Fibroblast of lung (primary cell): ENCODE results near the gene PSEN1. TPM values are rescaled to one million over a fixed set of nuclear protein-coding genes. Genes with fewer than 3 reads are reported as not detected.

Experiments used
- DNase-seq, 2 donors: peaks; one replicate each; pipeline versions ENCODE4 v3.0.0 to v3.0.0-alpha.2; 2010; ENCODE audit warnings: low read depth in 2 of 2
- H2AFZ ChIP-seq: 2 replicates; pipeline ENCODE4 v1.5.1; 2012; ENCODE audit warnings: low read length, control low read depth, inconsistent platforms
- H3K27ac ChIP-seq: 2 replicates; pipeline ENCODE4 v1.5.1; 2011; ENCODE audit warnings: low read length, control low read depth; ENCODE audit not compliant: insufficient read depth
- H3K27me3 ChIP-seq: 2 replicates; pipeline ENCODE4 v1.5.1; 2011; ENCODE audit warnings: mild to moderate bottlenecking, low read length; ENCODE audit not compliant: control insufficient read depth, insufficient read depth
- H3K36me3 ChIP-seq: 2 replicates; pipeline ENCODE4 v1.5.1; 2011; ENCODE audit warnings: low read length; ENCODE audit not compliant: control insufficient read depth, insufficient read depth
- H3K4me1 ChIP-seq: 2 replicates; pipeline ENCODE4 v1.5.1; 2011; ENCODE audit warnings: low read length; ENCODE audit not compliant: control insufficient read depth, insufficient read depth; ENCODE audit errors: extremely low read depth
- H3K4me2 ChIP-seq: 2 replicates; pipeline ENCODE4 v1.5.1; 2011; ENCODE audit warnings: low read length, control low read depth; ENCODE audit not compliant: insufficient read depth; ENCODE audit errors: extremely low read depth
- H3K4me3 ChIP-seq, 4 experiments: fragments of 200-600 bp in 1 of 4; sonication (generic) in 1 of 4; replicated peaks in 1 of 4; 2 replicates each; pipeline ENCODE4 v1.5.1; 2011 to 2016; ENCODE audit warnings: low read length in 4 of 4, low read depth in 3 of 4, mild to moderate bottlenecking in 3 of 4, control low read depth in 2 of 4, inconsistent platforms in 1 of 4, mixed read lengths in 1 of 4; ENCODE audit not compliant: insufficient read depth in 1 of 4; ENCODE audit errors: control extremely low read depth in 1 of 4
- H3K79me2 ChIP-seq: 2 replicates; pipeline ENCODE4 v1.5.1; 2012; ENCODE audit warnings: mild to moderate bottlenecking, low read length, inconsistent platforms; ENCODE audit not compliant: control insufficient read depth, insufficient read depth
- H3K9ac ChIP-seq: 2 replicates; pipeline ENCODE4 v1.5.1; 2011; ENCODE audit warnings: mild to moderate bottlenecking, low read length, control low read depth; ENCODE audit not compliant: insufficient read depth
- H3K9me3 ChIP-seq: 2 replicates; pipeline ENCODE4 v1.5.1; 2012; ENCODE audit warnings: low read depth, low read length; ENCODE audit not compliant: control insufficient read depth, insufficient read depth
- H4K20me1 ChIP-seq: 2 replicates; pipeline ENCODE4 v1.5.1; 2011; ENCODE audit warnings: low read length; ENCODE audit not compliant: control insufficient read depth, insufficient read depth; ENCODE audit errors: extremely low read depth
- CTCF ChIP-seq, 2 donors: IDR thresholded peaks in 1 of 2; conservative IDR thresholded peaks in 1 of 2; 1 replicate in 1 of 2; 2 replicates in 1 of 2; pipeline ENCODE4 v1.5.1; 2011 to 2012; ENCODE audit warnings: low read length in 2 of 2, control low read depth in 1 of 2, inconsistent platforms in 1 of 2, low read depth in 1 of 2, mild to moderate bottlenecking in 1 of 2
- EZH2 ChIP-seq: IDR thresholded peaks from 2 replicates; pipeline ENCODE4 v1.5.1; 2012; ENCODE audit warnings: low read length, control low read depth, mild to moderate bottlenecking; ENCODE audit errors: missing control alignments
- polyA plus RNA-seq, 2 donors: library from polyadenylated mRNA; depleted of rRNA in 1 of 2; stranded (reverse) in 1 of 2; unstranded in 1 of 2; fragments of >200 nt; gene quantifications; 2 replicates each; pipeline ENCODE4 v1.2.1, GENCODE V29; 2011 to 2012; ENCODE audit warnings: missing spikeins in 1 of 2
- total RNA-seq: library from RNA; depleted of rRNA; stranded (reverse); fragments of >200 nt; gene quantifications from 2 replicates; pipeline ENCODE4 v1.2.1, GENCODE V29; 2014

Gene PSEN1
- total and polyA plus RNA-seq, 2 donors (not counting 1 experiment from before 2014, with no cell fraction given) = 22.0 to 53.7 TPM

GRCh38 chr14:73258076-73258475 lies 121.8 kb downstream of the PSEN1 start:
- TF ChIP-seq CTCF (conservative IDR thresholded peaks at IDR 0.05 in 1 of 2, IDR thresholded peaks at IDR 0.05 in 1 of 2; ENCODE audit: low read depth in 1 of 2, low read length in 2 of 2) = no peak
- TF ChIP-seq EZH2 = no peak
- DNase-seq = peak in 1 of 2 donors; percentile 37
- Histone ChIP-seq H3K9ac (no peak overlapping the region), H3K4me3 (no peak overlapping the region), H4K20me1 (no peaks in the 10 kb centered on the region), H3K4me2 (no peak overlapping the region), H3K4me1 (no peaks in the 10 kb centered on the region), H3K27me3 (no peaks in the 10 kb centered on the region), H3K36me3 (no peaks in the 10 kb centered on the region), H3K27ac (no peak overlapping the region), H3K9me3 (no peaks in the 10 kb centered on the region), H3K79me2 (no peaks in the 10 kb centered on the region), H2AFZ (no peak overlapping the region)

- Histone ChIP-seq H3K36me3 (no peaks in the 10 kb centered on the region), H3K4me3 (no peak overlapping the region), H3K9me3 (no peaks in the 10 kb centered on the region), H3K27ac (no peak overlapping the region), H2AFZ (no peak overlapping the region), H3K79me2 (no peaks in the 10 kb centered on the region), H3K4me1 (no peaks in the 10 kb centered on the region), H3K4me2 (no peak overlapping the region), H3K27me3 (no peaks in the 10 kb centered on the region), H4K20me1 (no peaks in the 10 kb centered on the region), H3K9ac (no peak overlapping the region)
- no peak for DNase-seq
- TF ChIP-seq CTCF (conservative IDR thresholded peaks at IDR 0.05 in 1 of 2, IDR thresholded peaks at IDR 0.05 in 1 of 2; ENCODE audit: low read depth in 1 of 2, low read length in 2 of 2) (no peak), EZH2 (no peak)
These were observed 122.7 kb downstream of the PSEN1 start for GRCh38 chr14:73258845-73259611.

GRCh38 chr14:73259837-73260236 lies 123.5 kb downstream of the PSEN1 start:
- Histone ChIP-seq H2AFZ (no peak overlapping the region), H3K36me3 (no peaks in the 10 kb centered on the region), H3K9ac (no peak overlapping the region), H3K9me3 (no peaks in the 10 kb centered on the region), H3K4me1 (no peaks in the 10 kb centered on the region), H3K4me2 (no peak overlapping the region), H4K20me1 (no peaks in the 10 kb centered on the region), H3K79me2 (no peaks in the 10 kb centered on the region), H3K27me3 (no peaks in the 10 kb centered on the region), H3K4me3 (no peak overlapping the region), H3K27ac (no peak overlapping the region)
- TF ChIP-seq CTCF (conservative IDR thresholded peaks at IDR 0.05 in 1 of 2, IDR thresholded peaks at IDR 0.05 in 1 of 2; ENCODE audit: low read depth in 1 of 2, low read length in 2 of 2) (no peak), EZH2 (no peak)
- DNase-seq = no peak
